ENCODE data around the gene IFNAR1. TPM values are rescaled to one million over a fixed set of nuclear protein-coding genes. Genes with fewer than 3 reads are reported as not detected.

IFNAR1 gene
- total RNA-seq, 1 experiment from 2014 or later: 30.0 TPM

DNA sequence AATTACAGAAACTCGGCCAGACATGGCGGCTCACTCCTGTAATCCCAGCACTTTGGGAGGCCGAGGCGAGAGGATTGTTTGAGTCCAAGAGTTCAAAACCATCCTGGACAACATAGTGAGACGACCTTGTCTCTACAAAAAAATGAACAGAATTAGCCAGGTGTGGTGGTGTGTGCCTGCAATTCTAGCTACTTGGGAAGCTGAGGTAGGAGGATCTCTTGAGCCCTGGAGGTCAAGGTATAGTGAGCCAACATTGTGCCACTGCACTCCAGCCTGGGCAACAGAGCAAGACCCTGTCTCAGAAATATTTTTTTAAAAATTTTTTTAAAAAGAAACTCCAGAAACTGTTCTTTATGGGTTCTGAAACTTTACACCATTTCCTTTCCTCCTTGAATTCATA lies 40.1 kb downstream of the IFNAR1 start:
- peaks cover 19% of the 10 kb centered on the region for H3K4me1 Mint-ChIP-seq (ENCODE audit: insufficient read depth, unreplicated experiment)
- H3K4me3 Mint-ChIP-seq (ENCODE audit: unreplicated experiment): no peak overlapping the region
- DNase-seq (ENCODE audit: unreplicated experiment): no peak
- ChIA-PET POLR2A (no interaction called here), CTCF (interaction anchor here (0.6 to 1.3 kb wide), 3 partner anchors 12 to 81 kb away, joined by 3 to 5 read pairs (median 5); no protein-coding TSS in a partner anchor)
- TF ChIP-seq, protein P1, sequence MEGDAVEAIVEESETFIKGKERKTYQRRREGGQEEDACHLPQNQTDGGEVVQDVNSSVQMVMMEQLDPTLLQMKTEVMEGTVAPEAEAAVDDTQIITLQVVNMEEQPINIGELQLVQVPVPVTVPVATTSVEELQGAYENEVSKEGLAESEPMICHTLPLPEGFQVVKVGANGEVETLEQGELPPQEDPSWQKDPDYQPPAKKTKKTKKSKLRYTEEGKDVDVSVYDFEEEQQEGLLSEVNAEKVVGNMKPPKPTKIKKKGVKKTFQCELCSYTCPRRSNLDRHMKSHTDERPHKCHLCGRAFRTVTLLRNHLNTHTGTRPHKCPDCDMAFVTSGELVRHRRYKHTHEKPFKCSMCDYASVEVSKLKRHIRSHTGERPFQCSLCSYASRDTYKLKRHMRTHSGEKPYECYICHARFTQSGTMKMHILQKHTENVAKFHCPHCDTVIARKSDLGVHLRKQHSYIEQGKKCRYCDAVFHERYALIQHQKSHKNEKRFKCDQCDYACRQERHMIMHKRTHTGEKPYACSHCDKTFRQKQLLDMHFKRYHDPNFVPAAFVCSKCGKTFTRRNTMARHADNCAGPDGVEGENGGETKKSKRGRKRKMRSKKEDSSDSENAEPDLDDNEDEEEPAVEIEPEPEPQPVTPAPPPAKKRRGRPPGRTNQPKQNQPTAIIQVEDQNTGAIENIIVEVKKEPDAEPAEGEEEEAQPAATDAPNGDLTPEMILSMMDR (IDR thresholded peaks at IDR 0.05; ENCODE audit: unreplicated experiment): no peak
- BruUV-seq (replicated peaks): no TSS peak
- peaks cover 11% of the 10 kb centered on the region for H3K36me3 Mint-ChIP-seq (ENCODE audit: insufficient read depth, unreplicated experiment)
- no peak overlapping the region for H3K27ac Mint-ChIP-seq (ENCODE audit: low read depth, unreplicated experiment)
- intact Hi-C loops (cut with micrococcal nuclease): loop anchor here (5.0 kb wide), 1 partner anchor 242 kb away; no protein-coding TSS in a partner anchor
- no peaks in the 10 kb centered on the region for H3K27me3 Mint-ChIP-seq (ENCODE audit: insufficient read depth, unreplicated experiment)
- H3K9me3 Mint-ChIP-seq (ENCODE audit: unreplicated experiment): peaks cover 8% of the 10 kb centered on the region

DNA sequence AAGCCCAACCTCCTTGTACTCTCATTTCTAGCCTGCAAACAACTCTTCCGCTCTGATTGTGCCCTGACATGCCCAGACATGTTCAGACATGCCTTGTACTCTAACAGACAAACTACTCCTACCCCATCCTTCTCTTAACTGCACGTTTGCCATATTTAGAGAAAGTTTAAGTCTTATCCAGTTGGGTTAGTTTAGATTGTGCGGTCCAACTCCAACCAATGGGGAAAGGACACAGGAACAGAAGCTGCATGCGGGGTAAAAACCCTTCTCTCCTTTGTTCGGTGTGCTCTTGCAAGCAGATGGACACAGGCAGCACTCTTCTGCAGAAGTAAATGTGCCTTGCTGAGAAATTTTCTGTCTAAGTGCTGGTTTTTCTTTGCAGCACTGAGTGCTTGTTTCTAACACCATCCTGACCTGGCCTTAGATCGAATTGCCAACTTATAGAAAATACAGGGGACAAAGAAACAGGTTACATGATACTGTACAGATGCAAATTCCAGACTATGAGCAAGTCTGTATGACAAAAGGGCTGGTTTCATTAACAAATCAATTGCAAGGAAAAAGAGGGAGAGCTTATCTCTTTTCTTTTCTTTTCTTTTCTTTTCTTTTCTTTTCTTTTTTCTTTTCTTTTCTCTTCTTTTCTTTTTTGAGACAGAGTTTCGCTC lies 42.7 kb downstream of the IFNAR1 start:
- CTCF ChIA-PET: interaction anchor here (0.7 to 1.7 kb wide), 4 partner anchors 8 to 170 kb away, joined by 4 to 10 read pairs (median 6); no protein-coding TSS in a partner anchor
- Mint-ChIP-seq H3K36me3 (ENCODE audit: insufficient read depth, unreplicated experiment) (peaks cover 6% of the 10 kb centered on the region), H3K27ac (ENCODE audit: low read depth, unreplicated experiment) (peak overlapping the region; percentile 79), H3K4me3 (ENCODE audit: unreplicated experiment) (no peak overlapping the region), H3K27me3 (ENCODE audit: insufficient read depth, unreplicated experiment) (no peaks in the 10 kb centered on the region), H3K4me1 (ENCODE audit: insufficient read depth, unreplicated experiment) (peaks cover 6% of the 10 kb centered on the region), H3K9me3 (ENCODE audit: unreplicated experiment) (peaks cover 8% of the 10 kb centered on the region)
- intact Hi-C loops (cut with micrococcal nuclease): no loop called here
- no TSS peak for BruUV-seq (replicated peaks)
- peak; percentile 48 for DNase-seq (ENCODE audit: unreplicated experiment)
- TF ChIP-seq, protein P1 (IDR thresholded peaks at IDR 0.05; ENCODE audit: unreplicated experiment): no peak
- POLR2A ChIA-PET: interaction anchor here (0.6 to 1.7 kb wide), 6 partner anchors 9 to 78 kb away, joined by 3 to 8 read pairs (median 4); no protein-coding TSS in a partner anchor

DNA sequence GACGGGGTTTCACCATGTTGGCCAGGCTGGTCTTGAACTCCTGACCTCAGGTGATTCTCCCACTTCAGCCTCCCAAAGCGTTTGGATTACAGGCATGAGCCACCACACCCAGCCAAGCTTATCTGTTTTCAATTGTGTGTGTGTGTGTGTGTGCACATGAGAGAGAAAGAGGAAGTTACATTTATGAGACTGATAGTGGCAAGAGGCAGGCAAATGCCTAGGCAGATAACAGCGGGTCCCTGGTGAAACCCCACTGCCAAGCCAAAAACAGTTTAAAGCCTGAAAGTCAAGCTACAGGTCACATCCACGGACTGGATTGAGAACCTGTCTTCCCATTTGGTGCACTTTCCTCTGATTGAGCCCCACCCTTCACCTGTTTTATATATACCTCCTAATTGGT lies 43.4 kb downstream of the IFNAR1 start:
- Mint-ChIP-seq H3K36me3 (ENCODE audit: insufficient read depth, unreplicated experiment) (peaks cover 6% of the 10 kb centered on the region), H3K4me1 (ENCODE audit: insufficient read depth, unreplicated experiment) (peaks cover 6% of the 10 kb centered on the region), H3K27me3 (ENCODE audit: insufficient read depth, unreplicated experiment) (no peaks in the 10 kb centered on the region), H3K9me3 (ENCODE audit: unreplicated experiment) (peaks cover 8% of the 10 kb centered on the region), H3K4me3 (ENCODE audit: unreplicated experiment) (no peak overlapping the region), H3K27ac (ENCODE audit: low read depth, unreplicated experiment) (no peak overlapping the region)
- no TSS peak for BruUV-seq (replicated peaks)
- ChIA-PET CTCF (interaction anchor here (1.5 to 1.7 kb wide), 2 partner anchors 10 to 171 kb away, joined by 6 read pairs; no protein-coding TSS in a partner anchor), POLR2A (interaction anchor here (0.6 to 1.0 kb wide), 5 partner anchors 9 to 69 kb away, joined by 3 to 4 read pairs (median 3); no protein-coding TSS in a partner anchor)
- intact Hi-C loops (cut with micrococcal nuclease): no loop called here
- TF ChIP-seq, protein P1 (IDR thresholded peaks at IDR 0.05; ENCODE audit: unreplicated experiment): no peak
- no peak for DNase-seq (ENCODE audit: unreplicated experiment)

DNA sequence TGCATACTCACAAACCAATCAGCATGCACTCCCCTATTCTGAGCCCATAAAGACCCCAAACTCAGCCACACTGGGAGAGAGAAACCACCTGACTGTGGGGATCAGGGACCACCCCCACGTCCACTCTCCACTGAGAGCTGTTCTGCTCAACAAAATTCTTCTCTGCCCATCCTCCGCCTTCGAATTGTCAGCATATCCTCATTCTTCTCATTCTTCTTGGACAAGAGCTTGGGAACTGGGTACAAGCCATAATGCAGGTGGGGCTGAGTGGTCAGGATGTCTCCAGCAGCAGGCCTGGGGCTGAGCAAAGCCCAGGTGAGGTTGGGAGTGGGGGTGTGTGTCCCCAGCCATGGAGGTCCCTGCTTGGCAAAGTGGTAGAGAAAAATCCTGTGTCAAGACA lies 43.8 kb downstream of the IFNAR1 start:
- peaks cover 6% of the 10 kb centered on the region for H3K4me1 Mint-ChIP-seq (ENCODE audit: insufficient read depth, unreplicated experiment)
- no peak overlapping the region for H3K4me3 Mint-ChIP-seq (ENCODE audit: unreplicated experiment)
- no peaks in the 10 kb centered on the region for H3K27me3 Mint-ChIP-seq (ENCODE audit: insufficient read depth, unreplicated experiment)
- H3K9me3 Mint-ChIP-seq (ENCODE audit: unreplicated experiment): peaks cover 8% of the 10 kb centered on the region
- H3K36me3 Mint-ChIP-seq (ENCODE audit: insufficient read depth, unreplicated experiment): peaks cover 6% of the 10 kb centered on the region
- POLR2A ChIA-PET: interaction anchor here (0.6 to 0.8 kb wide), 2 partner anchors 28 to 62 kb away, joined by 3 to 4 read pairs; no protein-coding TSS in a partner anchor
- BruUV-seq (replicated peaks): no TSS peak
- H3K27ac Mint-ChIP-seq (ENCODE audit: low read depth, unreplicated experiment): no peak overlapping the region
- no peak for DNase-seq (ENCODE audit: unreplicated experiment)
- TF ChIP-seq, protein P1 (IDR thresholded peaks at IDR 0.05; ENCODE audit: unreplicated experiment): no peak
- CTCF ChIA-PET: interaction anchor here (0.8 to 1.6 kb wide), 2 partner anchors 76 to 169 kb away, joined by 4 to 12 read pairs; no protein-coding TSS in a partner anchor
- intact Hi-C loops (cut with micrococcal nuclease): no loop called here
